ENCODE data around the gene NUP58.

DNA sequence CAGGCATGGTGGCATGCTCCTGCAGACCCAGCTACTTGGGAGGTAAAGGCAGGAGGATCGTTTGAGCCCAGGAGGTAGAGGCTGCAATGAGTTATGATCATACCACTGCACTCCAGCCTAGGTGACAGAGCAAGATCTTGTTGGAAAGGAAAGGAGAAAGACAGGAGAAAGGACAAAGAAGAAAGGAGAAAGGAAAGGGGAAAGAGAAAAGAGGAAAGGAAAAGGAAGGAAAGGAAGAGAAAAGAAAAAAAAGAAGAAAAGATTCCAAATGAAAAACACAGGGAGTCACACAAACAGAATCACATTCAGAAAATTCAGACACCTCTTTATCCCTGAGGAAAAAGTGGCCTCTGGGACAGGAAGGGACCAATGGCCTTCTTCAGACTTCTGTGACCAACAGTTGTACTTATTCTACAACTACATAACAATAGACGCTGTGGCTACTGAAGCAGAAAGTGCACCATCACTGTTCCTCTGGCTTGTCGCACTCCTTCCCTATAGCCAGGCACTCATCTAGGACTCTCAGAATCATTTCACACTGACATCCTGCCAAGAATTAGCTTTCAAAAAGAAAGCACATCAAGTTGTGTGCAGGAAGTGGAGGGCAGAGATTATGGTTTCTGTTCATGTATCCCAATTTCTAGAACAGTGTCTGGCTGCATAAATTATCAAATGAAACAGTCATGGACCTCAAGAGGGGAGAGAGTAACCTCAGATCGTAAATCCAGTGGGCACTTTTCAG is 20.1 kb upstream of the NUP58 start:
- TF ChIP-seq, protein P1, sequence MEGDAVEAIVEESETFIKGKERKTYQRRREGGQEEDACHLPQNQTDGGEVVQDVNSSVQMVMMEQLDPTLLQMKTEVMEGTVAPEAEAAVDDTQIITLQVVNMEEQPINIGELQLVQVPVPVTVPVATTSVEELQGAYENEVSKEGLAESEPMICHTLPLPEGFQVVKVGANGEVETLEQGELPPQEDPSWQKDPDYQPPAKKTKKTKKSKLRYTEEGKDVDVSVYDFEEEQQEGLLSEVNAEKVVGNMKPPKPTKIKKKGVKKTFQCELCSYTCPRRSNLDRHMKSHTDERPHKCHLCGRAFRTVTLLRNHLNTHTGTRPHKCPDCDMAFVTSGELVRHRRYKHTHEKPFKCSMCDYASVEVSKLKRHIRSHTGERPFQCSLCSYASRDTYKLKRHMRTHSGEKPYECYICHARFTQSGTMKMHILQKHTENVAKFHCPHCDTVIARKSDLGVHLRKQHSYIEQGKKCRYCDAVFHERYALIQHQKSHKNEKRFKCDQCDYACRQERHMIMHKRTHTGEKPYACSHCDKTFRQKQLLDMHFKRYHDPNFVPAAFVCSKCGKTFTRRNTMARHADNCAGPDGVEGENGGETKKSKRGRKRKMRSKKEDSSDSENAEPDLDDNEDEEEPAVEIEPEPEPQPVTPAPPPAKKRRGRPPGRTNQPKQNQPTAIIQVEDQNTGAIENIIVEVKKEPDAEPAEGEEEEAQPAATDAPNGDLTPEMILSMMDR (IDR thresholded peaks at IDR 0.05) = no peak
- no peak for TF ChIP-seq POLR2AphosphoS5 (IDR thresholded peaks at IDR 0.05)
- no peak for TF ChIP-seq POLR2A (IDR thresholded peaks at IDR 0.05)

All from stomach (tissue), 4 donors.